ENCODE measurements around the gene CELA2A. TPM values are rescaled to one million over a fixed set of nuclear protein-coding genes. Genes with fewer than 3 reads are reported as not detected.
A peak's percentile ranks its signal among the peaks of the same experiment; 100 is the strongest.

The CELA2A gene
- polyA plus RNA-seq, 2 of the 4 experiments (the other 2 are of a cell fraction) = not detected

GRCh38 chr1:15408890-15409387 lies 47.6 kb upstream of the CELA2A start:
- no peak for TF ChIP-seq HOXB13 (CRISPR knock-in tag; IDR thresholded peaks at IDR 0.05; ENCODE audit: low read depth)
- 0 out of 2 replicates have a peak, but pooled peaks have one; percentile 2 for TF ChIP-seq NFE2L2 (conservative IDR thresholded peaks at IDR 0.05; ENCODE audit: low read length)
- no peak for TF ChIP-seq TP53 (CRISPR knock-in tag; IDR thresholded peaks at IDR 0.05)
- no peak for TF ChIP-seq CHD2 (IDR thresholded peaks at IDR 0.05; ENCODE audit: low read length, partially characterized antibody)
- no peak for TF ChIP-seq FOSB (CRISPR knock-in tag; IDR thresholded peaks at IDR 0.05)
- no peak for TF ChIP-seq CHD4 (IDR thresholded peaks at IDR 0.05; ENCODE audit: borderline replicate concordance)
- no peak for TF ChIP-seq MAZ (IDR thresholded peaks at IDR 0.05; ENCODE audit: borderline replicate concordance, low read depth, low read length)
- peak; percentile 17 for TF ChIP-seq MAFK (IDR thresholded peaks at IDR 0.05; ENCODE audit: partially characterized antibody)
- TF ChIP-seq ZNF302 (CRISPR knock-in tag; IDR thresholded peaks at IDR 0.05) = no peak
- TF ChIP-seq FOSL2 (IDR thresholded peaks at IDR 0.05) = no peak
- TF ChIP-seq FOSL2 (CRISPR knock-in tag; IDR thresholded peaks at IDR 0.05) = no peak
- ChIA-PET POLR2A (no interaction called here), CTCF (interaction anchor here (1.5 to 1.8 kb wide), 2 partner anchors 22 to 86 kb away, joined by 4 to 9 read pairs; no protein-coding TSS in a partner anchor)
- WGBS (ENCODE audit: missing lambda C conversion rate) = 58% methylated on average over 9 of the region's 14 CpGs
- ATAC-seq (no peak), FAIRE-seq (no peak), DNase-seq (ENCODE audit: low read depth in 1 of 2, low spot score in 1 of 2) (no peak)
- Histone ChIP-seq H3K27ac (peak overlapping the region; percentile 95 to 97), H3K4me1 (peaks cover 52% of the 10 kb centered on the region), H3K9me3 (no peaks in the 10 kb centered on the region), H3K4me3 (peak overlapping the region; percentile 97), H3K4me2 (peak overlapping the region; percentile 99)

GRCh38 chr1:15409388-15410222 lies 46.9 kb upstream of the CELA2A start, which contains the start of gene EFHD2:
EFHD2 (plus strand) TSS chr1:15409888; CDS start chr1:15409972, 84 bp downstream.
- DNase-seq (ENCODE audit: low read depth in 1 of 2, low spot score in 1 of 2) (peak; percentile 79), FAIRE-seq (no peak), ATAC-seq (peak; percentile 77 to 87)
- Histone ChIP-seq H3K9me3 (no peaks in the 10 kb centered on the region), H3K4me3 (peak within 1 kb of the TSS; percentile 97), H3K4me2 (peak within 1 kb of the TSS; percentile 99), H3K4me1 (peaks cover 59% of the 10 kb centered on the region), H3K27ac (peak within 1 kb of the TSS; percentile 95 to 97)
- ChIA-PET CTCF (interaction anchor here (1.0 to 1.8 kb wide), 3 partner anchors 18 to 86 kb away, joined by 3 to 9 read pairs (median 4); no protein-coding TSS in a partner anchor), POLR2A (interaction anchor here (0.6 to 1.2 kb wide), 5 partner anchors 17 to 86 kb away, joined by 3 to 7 read pairs (median 5); no protein-coding TSS in a partner anchor)
- 0% methylated on average over 1 of the region's 99 CpGs for WGBS (ENCODE audit: missing lambda C conversion rate)
- TF ChIP-seq CHD2 (IDR thresholded peaks at IDR 0.05; ENCODE audit: low read length, partially characterized antibody) (no peak), CTCF (IDR thresholded peaks at IDR 0.05) (no peak), USF2 (IDR thresholded peaks at IDR 0.05) (no peak), E2F6 (IDR thresholded peaks at IDR 0.05; ENCODE audit: borderline replicate concordance, low read depth) (no peak), CHD4 (IDR thresholded peaks at IDR 0.05; ENCODE audit: borderline replicate concordance) (no peak), RAD21 (conservative IDR thresholded peaks at IDR 0.05 in 1 of 2, IDR thresholded peaks at IDR 0.05 in 1 of 2) (peak in 1 of 2 experiments; percentile 26; a peak in 2 of 5 replicates), PHF8 (IDR thresholded peaks at IDR 0.05; ENCODE audit: borderline replicate concordance, low read depth) (peak; percentile 40; the same call in 1 of the 2 replicates), JUN (IDR thresholded peaks at IDR 0.05) (peak in 1 of 2 experiments; percentile 56; a peak in 2 of 5 replicates), POLR2A (IDR thresholded peaks at IDR 0.05; ENCODE audit: low read length) (peak; percentile 82)

All from A549 (cell line).